NT2/D1 (cell line): ENCODE measurements around the gene RHOBTB3.

Source experiments
- SUZ12 ChIP-seq: IDR thresholded peaks from 2 replicates; pipeline ENCODE4 v1.6.1; 2011; ENCODE audit not compliant: insufficient read length, insufficient read depth; ENCODE audit errors: extremely low read depth
- YY1 ChIP-seq: IDR thresholded peaks from 2 replicates; pipeline ENCODE4 v1.6.1; 2011; ENCODE audit not compliant: insufficient read length, insufficient read depth
- ZNF274 ChIP-seq: IDR thresholded peaks from 2 replicates; pipeline ENCODE4 v1.6.1; 2011; ENCODE audit warnings: mild to moderate bottlenecking, low read depth, low read length

DNA sequence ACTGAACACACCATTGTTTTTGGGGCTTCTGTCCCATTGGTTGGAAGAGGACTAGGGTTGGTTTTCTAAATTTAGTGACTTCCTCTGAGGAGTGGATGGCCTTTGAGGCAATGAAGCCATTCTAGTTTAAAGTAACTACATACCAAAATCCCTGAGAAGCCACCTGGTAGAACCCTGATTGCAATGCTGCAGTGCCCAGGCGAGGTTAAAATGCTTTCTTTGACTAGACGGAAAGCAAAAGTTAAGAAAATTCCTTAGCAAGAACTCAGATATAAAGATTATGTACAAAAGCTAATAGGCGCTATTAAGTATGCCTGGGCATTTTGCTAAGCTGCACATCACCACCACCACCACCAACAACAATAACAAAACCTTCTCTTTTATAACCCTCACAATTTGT lies 70.8 kb downstream of the RHOBTB3 start:
- TF ChIP-seq SUZ12 (no peak), ZNF274 (no peak), YY1 (no peak)
